HG03558 (cell line): ENCODE measurements around the gene ANKUB1.

ENCODE experiments used
- ATAC-seq: cut with Tn5 transposase; IDR thresholded peaks from one replicate; pipeline ENCODE4 v1.9.1; 2021; ENCODE audit warnings: moderate number of reproducible peaks; ENCODE audit not compliant: unreplicated experiment; ENCODE audit errors: extremely low read depth

The ANKUB1 gene

GRCh38 chr3:149768704-149769103, 23.6 kb downstream of the ANKUB1 start:
- ATAC-seq: no peak

DNA sequence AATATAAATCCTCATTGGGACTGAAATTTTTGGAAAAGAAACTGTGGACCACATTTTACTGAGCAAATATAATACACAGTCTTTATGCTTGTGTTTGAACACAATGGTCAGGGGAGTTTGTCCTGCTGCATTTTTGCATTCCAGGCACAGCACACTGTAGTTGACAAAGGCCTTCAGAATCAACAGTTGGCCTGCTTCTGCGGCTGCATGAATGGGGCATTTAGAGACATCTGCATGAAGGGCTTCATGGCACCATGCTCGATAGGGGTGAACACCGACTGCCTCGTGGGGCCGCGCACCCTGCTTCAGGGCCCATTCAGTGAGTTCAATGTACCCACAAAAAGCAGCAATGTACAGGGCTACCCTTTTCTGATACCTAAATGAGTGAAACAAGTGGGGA, 24.6 kb downstream of the ANKUB1 start:
- no peak for ATAC-seq

DNA sequence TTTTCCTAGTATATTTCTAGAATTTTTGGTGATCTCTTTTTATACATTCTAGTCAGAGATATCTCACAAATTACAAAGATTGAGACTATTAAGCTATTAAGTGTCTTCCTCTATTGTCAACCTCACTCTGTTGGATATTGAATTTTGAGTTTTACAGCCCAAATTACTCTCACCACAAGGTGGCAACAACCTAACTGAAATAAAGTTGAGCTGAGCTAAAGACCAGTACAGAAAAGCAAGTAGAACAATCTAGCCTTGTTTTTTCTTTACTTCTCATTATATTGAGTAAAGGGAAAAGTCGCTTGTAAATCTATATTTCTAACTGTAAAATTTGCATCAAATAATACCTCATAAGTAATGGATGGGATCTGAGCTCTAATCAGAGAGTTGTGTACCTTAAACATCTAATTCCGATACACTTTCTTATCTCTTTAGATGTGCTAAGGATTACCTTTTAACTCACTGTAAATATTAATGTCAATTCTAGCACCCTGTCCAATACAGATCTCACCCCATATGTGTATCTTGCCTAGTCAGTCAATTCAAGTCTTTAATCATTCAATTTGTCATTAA, 26.5 kb downstream of the ANKUB1 start:
- ATAC-seq: no peak

- no peak for ATAC-seq
Observed at GRCh38 chr3:149764302-149764701, 28.1 kb downstream of the ANKUB1 start.

DNA sequence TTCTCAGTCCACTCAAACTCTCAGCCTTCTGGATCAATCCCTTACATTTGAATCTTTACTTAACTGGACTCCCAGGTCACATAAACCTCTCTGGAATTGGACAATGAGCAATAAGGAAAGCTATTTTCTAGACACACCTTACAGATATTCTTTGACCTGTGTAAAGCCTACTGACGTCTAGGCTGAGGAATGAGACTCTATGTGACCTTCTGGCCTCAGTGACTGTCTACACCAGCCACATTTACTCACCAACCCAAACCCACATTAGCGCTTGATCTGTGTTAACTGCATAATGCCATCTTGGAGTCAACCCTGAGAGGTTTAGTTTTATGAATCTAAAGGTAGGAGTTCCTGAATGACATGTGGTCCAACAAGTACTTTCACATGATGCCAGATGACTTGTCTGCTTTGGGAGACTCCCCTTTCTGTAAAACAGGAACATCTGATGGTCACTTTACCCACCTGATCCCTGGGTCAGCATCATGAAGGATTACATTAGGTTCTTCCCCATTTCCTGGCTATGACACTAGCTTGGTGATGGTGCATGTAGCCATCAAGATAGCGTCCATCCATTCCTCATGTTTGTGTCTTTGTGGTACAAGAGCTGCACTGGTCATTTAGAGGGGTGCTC, 28.7 kb downstream of the ANKUB1 start:
- no peak for ATAC-seq

GRCh38 chr3:149753717-149754116, 38.6 kb downstream of the ANKUB1 start:
- no peak for ATAC-seq

- ATAC-seq: no peak
Observed at GRCh38 chr3:149752788-149753136, 39.6 kb downstream of the ANKUB1 start.

- peak; percentile 96 for ATAC-seq
Observed at GRCh38 chr3:149752051-149752787, 40.1 kb downstream of the ANKUB1 start, which contains the start of gene COMMD2. TSS of gene COMMD2 (minus strand) at chr3:149752489. CDS start at chr3:149752444, 45 bp downstream.

DNA sequence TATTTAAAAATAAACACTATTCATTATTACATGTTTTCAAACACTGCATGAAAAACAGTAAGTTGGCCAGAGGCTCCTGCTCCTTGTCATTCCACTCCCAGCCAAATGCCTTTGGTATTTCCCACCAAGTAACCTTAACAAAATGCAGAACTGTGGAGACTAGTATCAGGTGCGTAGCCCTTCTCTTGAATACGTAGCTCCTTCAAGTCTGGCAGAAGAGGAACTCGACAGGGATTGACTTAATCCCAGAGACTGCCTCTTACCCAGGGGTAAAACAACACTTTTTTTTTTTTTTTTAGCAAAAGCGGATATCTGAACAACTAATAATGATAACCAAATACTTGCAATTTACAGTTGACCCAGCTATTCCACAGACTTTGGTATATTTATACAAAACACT, 40.8 kb downstream of the ANKUB1 start:
- ATAC-seq: no peak

- ATAC-seq: no peak
Observed at GRCh38 chr3:149744606-149745005, 47.7 kb downstream of the ANKUB1 start.

GRCh38 chr3:149744151-149744550, 48.2 kb downstream of the ANKUB1 start:
- ATAC-seq: no peak

DNA sequence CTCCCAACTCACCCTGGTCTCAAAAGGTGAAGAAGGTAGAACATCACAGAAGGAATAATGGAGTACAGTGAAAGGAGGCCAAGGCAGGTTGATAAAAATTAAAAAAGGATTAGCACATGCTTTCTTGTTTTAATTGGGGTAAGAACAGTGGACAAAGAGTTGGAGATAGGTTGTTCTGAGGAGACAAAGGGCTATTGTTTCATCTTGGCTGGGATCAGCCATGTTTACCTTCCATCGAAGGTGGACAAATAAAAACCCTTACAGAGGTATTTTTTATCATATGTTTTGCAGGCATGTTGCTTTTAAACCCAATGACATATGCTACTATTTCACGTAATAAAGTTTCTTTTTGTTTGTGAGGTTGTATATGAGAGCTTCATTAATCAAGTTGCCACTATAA, 53.0 kb downstream of the ANKUB1 start:
- ATAC-seq: no peak

DNA sequence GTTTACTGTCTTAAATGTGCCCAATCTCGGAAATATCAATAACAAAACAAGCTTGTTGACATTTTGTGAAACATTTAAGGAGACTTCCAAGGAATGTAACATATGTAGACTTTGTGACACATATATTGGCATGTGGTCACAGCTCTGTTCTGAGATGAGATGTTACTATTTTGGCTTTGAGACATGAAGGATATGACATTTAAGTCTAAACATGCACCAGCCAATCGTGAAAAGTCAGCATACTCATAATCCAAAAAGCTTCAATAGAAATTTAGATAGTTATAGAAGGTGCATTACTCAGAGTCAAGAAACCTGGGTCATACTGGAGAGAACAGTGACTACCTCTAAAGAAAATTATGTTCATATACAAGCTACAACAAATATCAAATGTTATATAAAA, 53.5 kb downstream of the ANKUB1 start:
- ATAC-seq: no peak

DNA sequence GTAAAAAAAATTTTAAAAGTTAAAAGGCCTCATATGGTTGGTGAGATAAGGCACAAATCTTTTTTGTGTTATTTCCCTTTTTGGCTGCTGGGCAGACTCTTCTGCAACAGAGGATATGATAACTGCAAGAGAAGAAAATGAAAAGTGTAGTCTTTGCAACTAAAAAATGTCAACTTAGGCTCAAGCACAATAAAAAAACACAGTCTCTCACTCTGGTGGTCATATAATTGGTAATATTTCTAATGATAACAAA, 55.5 kb downstream of the ANKUB1 start:
- ATAC-seq: no peak

DNA sequence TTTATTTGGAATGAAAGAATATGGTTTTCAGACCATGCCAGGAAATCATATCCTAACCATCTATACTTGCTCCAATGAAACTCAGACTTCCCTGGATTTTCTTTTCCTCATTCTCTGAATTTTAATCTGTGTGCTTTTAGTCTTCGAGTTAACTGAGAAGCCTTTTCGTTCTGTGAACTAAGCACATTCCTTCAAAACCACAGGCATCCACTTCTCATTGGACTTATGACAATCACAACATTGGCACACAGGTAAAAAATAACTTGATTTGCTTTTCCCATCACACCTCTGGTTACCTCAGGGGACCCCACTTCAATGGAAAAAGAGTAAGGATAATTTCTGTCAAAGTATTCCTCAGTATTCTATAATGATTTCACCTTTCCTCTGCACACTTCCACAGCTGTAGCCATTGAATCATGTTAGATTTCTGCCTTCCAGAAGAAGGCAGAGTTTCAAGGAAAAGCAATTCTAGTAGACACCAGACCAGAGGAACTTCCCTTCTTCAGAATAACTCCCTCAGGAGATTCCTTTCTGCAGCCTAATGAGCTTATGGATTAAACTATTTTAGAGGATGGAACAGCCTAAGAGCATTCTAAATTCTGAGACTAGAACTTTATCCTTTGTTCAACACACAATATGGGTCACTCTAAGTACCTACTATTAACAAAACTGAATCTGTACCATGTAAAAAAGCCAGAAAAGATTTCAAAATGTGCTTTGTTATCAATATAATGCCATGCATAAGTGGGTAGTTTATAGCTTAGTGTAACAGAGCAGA, 56.0 kb downstream of the ANKUB1 start:
- no peak for ATAC-seq

DNA sequence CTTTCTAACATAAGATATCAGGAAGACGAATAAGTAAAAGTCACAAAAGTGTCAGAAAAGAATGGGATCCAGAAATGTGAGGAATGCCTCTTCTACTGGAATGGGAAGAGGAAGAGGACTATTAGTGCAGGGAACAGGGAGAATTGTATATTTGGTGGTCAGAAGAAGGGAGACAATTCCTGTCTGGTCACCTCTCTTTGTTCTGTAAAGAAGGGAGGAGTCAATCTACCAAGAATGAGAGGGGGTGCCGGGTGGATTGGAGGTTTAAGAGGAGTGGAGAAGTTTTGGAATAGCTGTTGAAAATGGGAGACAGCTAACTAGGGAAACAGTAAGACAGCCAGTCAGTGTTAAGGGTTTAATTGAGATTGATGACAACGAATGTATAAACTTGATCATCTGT, 60.1 kb downstream of the ANKUB1 start:
- ATAC-seq: no peak

GRCh38 chr3:149727656-149728055, 64.7 kb downstream of the ANKUB1 start:
- ATAC-seq: no peak

- peak; percentile 89 for ATAC-seq
Observed at GRCh38 chr3:149726716-149727407, 65.5 kb downstream of the ANKUB1 start.

DNA sequence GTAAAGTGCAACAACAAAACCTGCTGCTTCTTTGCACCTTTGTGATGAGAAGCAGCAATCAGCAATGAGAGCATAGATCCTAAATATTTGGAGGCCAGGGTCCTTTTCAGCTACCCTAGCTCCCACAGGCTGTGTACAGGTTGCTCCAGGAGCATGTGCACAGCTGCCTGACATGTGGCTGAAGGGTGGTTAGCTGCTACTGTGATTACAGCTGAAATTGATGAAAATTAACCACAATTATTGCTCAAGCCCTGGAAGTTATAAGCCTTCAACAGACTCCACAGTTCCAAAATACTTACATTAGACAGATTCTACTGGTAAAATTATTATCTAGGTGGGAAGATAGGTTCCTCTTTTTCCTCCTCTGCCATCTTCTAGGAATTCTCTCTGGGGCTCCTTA, 68.6 kb downstream of the ANKUB1 start:
- ATAC-seq: no peak

DNA sequence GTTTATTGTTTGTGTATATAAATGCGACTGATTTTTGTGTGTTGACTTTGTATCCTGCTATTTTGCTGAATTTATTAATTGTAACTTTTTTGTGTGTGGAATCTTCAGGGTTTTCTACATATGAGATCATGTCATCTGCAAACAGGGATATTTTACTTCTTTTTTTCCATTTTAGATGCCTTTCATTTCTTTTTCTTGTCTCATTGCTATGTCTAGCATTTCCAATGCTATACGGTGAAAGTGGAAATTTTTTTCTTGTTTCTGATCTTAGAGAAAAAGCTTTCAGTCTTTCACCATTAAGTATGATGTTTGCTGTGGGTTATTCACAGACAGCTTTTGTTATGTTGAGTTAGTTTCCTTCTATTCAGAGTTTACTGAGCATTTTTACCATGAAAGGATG, 71.4 kb downstream of the ANKUB1 start:
- ATAC-seq: no peak
